ENCODE results near the gene MAPT.

GRCh38 chr17:45951941-45952340 lies 57.6 kb downstream of the MAPT start:
- TF ChIP-seq CTCF (IDR thresholded peaks at IDR 0.05) (no peak), EZH2phosphoT487 (IDR thresholded peaks at IDR 0.05) (no peak)
